Measurements from ENCODE around the gene PTGS1.

PTGS1 gene

GRCh38 chr9:122383992-122384461, 13.2 kb downstream of the PTGS1 start:
- no peak for TF ChIP-seq CTCF (IDR thresholded peaks at IDR 0.05; ENCODE audit: extremely low read depth, missing control alignments)
- DNase-seq (ENCODE audit: low spot score): no peak

- no peak for DNase-seq (ENCODE audit: low spot score)
- TF ChIP-seq CTCF (IDR thresholded peaks at IDR 0.05; ENCODE audit: extremely low read depth, missing control alignments): no peak
Observed at GRCh38 chr9:122386311-122386872, 15.6 kb downstream of the PTGS1 start.

- DNase-seq (ENCODE audit: low spot score): no peak
- no peak for TF ChIP-seq CTCF (IDR thresholded peaks at IDR 0.05; ENCODE audit: extremely low read depth, missing control alignments)
Observed at GRCh38 chr9:122387536-122387935, 16.7 kb downstream of the PTGS1 start.

GRCh38 chr9:122389195-122389594, 18.4 kb downstream of the PTGS1 start:
- TF ChIP-seq CTCF (IDR thresholded peaks at IDR 0.05; ENCODE audit: extremely low read depth, missing control alignments): no peak
- DNase-seq (ENCODE audit: low spot score): no peak

GRCh38 chr9:122389799-122390481, 19.1 kb downstream of the PTGS1 start:
- no peak for DNase-seq (ENCODE audit: low spot score)
- no peak for TF ChIP-seq CTCF (IDR thresholded peaks at IDR 0.05; ENCODE audit: extremely low read depth, missing control alignments)

- no peak for DNase-seq (ENCODE audit: low spot score)
- no peak for TF ChIP-seq CTCF (IDR thresholded peaks at IDR 0.05; ENCODE audit: extremely low read depth, missing control alignments)
Observed at GRCh38 chr9:122392284-122392683, 21.5 kb downstream of the PTGS1 start.

- no peak for TF ChIP-seq CTCF (IDR thresholded peaks at IDR 0.05; ENCODE audit: extremely low read depth, missing control alignments)
- DNase-seq (ENCODE audit: low spot score): no peak
Observed at GRCh38 chr9:122392714-122393113, 21.9 kb downstream of the PTGS1 start.

All from GM20000 (cell line).